ENCODE results near the gene ZBTB43.

Gene ZBTB43

DNA sequence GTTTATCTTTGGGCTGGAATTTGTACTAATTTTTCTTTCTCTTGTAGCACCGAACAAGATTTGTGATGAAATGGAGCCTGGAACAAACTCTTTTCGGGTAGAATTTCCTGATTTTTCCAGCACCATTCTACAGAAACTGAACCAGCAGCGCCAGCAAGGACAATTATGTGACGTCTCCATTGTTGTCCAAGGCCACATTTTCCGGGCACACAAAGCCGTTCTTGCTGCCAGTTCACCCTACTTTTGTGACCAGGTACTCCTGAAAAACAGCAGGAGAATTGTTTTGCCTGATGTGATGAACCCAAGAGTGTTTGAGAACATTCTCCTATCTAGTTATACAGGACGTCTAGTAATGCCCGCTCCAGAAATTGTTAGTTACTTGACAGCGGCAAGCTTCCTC is 27.6 kb downstream of the ZBTB43 start:
- no peak for DNase-seq

DNA sequence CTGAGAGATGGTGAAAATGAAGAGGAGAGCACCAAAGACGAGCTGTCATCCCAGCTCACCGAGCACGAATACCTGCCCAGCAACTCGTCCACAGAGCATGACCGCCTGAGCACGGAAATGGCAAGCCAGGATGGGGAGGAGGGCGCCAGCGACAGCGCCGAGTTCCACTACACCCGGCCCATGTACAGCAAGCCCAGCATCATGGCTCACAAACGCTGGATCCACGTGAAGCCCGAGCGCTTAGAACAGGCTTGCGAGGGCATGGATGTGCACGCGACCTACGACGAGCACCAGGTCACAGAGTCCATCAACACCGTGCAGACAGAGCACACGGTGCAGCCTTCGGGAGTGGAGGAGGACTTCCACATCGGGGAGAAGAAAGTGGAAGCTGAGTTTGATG is 28.2 kb downstream of the ZBTB43 start:
- no peak for DNase-seq

DNA sequence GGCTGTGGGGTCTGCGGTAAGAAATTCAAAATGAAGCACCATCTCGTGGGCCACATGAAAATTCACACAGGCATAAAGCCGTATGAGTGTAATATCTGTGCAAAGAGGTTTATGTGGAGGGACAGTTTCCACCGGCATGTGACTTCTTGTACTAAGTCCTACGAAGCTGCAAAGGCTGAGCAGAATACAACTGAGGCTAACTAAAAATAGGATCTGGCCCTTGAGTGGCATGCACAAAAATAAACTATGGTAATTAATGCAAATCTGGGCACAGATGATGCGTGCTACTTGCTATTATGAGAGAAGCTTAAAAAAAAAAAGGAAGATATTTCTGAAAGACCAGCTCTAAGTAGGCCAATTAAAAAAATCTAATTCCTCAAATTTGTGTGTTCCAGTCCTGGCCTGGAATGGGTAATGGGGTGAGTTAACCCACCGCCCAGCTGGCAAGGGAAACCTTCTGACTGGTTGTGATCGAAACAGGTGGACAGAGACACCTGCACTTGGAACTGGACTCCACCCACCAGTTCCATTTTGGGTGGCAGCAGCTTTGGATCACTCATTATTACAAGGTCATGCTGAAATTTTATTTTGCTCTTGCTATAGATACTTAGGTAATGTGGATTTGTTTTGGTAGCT is 29.0 kb downstream of the ZBTB43 start:
- no peak for DNase-seq

DNA sequence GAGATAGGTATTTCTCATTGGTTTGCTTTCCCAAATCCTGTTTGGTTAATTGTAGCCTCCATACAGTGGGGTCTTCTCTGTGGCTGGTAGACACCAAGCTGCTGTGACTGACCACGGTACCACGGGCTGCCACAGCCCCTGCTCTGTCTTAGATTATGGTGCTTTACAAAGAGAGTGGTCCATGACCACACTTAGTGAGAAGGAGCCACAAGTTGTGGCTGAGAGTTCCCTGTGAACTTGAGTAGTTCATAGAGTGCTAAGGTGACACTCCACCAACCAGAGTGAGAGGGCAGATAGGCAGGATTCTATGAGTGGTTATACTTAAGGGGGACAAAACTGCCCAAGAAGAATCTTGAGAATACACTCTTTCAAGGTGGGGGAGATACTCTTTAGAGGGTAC is 29.8 kb downstream of the ZBTB43 start:
- DNase-seq, result no peak

DNA sequence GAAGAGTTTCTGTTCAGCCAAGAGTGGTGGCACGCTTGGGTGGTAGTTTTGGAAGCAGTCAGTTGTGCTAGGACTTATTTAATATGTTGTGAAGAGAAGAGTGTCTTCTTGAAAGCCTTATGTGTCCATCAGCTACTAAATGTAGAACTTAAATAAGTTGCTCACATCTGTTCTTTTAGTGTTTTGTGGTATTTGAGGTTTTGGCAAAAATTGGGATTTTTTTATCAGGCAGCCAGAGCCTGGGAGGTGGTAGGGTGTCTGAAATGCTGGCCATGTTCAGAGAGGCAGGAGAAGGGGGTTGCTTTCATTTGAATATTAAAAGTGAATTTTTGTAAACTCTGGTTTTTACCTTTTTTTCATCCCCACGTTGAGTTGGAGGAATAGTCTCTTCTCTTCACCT is 31.4 kb downstream of the ZBTB43 start:
- no peak for DNase-seq

DNA sequence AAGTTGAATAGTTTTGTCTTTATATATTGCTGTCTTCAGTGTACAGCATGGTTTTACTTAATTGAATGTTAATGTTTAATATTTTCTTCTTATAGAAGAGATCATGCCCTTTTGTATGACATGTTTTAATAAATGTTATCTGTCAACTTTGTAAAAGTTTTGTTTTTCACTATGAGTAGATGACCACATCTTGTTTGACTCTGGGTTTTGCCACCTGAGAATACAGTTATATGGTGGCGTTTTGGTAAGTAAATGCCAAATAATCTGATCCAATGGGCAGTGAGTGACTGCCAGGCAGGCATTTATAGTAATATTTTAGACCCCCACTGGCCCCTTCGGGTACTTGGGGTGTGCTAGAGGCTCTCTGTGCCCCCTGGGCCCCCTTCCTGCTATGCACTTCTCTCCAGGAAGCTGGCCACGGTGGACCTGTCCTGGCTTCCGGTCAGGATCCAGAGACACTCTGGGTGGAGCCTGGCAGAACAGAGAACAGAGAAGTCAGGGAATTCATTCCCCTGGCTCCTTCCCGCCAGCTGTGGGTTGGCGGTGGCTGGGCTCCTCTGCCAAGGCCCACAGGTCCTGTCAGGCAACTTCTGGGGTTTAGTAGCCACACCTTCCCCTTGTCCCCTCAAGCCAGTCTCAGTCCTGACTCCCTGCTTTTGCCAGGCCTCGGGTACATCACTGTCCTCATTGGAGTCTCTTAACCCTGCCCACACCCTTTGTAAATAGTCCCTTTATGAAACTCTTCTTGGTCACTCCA is 33.4 kb downstream of the ZBTB43 start:
- no peak for DNase-seq

DNA sequence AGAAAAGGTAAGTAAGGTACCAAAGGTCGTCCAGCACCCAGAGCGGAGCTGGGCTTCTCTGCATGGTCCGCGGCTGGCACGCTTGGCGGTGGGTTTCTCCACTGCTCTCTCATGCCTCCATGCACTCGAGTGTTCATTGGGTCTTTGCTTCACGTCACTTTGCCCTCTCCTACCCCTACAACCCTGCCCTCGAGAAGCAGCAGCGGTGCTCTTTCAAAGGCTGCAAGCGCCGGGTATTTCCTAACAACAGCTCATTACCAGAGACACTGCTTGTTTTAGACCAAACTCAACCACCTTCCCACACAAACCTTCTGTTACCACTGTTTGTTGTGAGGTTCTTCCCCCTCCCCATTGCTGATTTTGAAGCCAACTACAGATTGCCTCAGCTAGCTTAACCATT is 34.1 kb downstream of the ZBTB43 start:
- no peak for DNase-seq

DNA sequence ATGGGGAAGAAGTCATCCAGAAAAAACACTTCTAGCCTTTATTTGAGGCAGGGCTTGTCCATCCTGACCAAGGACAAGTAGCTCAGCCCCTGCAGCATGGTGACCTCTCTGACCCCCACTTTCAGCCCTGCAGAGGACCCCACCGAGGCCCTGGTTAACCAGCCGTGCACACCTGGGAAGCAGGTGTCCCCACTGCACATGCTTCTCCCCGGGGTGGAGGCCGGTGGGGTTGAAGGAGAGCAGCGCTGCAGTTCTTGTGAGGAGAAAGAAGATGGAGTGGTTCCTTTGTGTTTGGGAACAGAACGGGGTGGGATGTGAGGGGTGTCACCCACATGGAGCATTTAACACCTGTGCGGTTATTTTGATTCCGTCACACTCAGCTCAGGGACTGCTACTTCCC is 34.5 kb downstream of the ZBTB43 start:
- DNase-seq, result no peak

DNA sequence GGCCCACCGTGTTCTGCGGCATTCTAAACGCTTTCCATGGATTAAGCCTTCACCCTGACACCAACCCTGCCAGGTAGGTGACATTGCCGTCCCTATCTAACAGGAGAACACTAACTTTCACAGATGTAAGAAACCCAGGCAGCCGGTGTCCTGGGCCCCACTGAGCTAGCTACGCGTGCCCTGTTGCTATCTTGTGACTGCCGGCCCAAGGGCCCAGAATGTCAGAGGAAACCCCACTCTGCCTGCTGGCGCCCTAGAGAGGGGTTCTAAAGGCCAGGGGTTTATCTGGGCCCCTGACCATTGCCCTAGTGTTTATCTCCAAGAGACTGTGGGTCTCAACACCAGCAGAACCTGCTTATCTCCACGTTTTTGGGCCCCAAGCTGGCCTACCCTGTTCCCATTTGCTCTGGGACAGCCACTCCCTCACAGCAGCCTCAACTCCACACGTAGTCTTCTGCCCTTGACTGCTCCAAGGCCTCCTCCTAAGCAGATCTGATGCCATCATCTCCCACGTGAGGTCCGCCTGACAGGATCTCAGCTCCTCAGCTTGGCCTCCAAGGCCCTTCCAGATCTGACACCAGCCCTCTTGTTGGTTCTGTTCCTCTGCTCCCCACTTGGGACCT is 37.5 kb downstream of the ZBTB43 start:
- DNase-seq, result no peak

DNA sequence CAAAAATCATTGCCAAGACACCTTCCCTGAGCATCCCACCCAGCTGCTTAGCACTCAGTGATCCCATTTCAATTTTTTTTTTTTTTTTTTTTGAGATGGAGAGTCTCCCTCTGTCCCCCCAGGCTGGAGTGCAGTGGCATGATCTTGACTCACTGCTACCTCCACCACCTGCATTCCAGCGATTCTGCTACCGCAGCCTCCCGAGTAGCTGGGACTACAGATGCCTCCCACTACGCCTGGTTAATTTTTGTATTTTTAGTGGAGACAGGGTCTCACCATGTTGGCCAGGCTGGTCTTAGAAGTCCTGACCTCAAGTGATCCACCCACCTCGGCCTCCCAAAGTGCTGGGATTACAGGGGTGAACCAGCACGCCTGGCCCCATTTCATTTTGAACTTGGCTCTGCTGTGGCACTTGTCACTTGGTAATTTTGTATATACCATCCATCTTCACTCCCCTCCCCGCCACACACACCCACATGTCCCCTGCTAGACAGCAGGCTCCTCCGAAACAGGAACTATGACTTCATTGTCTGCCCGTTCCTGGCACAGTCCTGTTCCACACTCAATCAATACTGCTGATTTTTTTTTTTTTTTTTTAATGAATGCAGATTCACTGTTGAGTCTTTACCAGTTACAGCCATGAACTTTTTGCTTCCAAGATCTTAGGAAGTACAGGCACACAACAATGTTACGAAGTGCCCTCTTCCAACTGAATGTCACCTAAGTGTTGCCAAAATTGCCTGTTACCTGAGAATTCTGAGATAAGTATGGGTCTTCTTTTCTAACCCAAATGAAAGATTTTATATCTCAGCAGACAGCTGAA is 38.3 kb downstream of the ZBTB43 start:
- DNase-seq, result no peak

DNA sequence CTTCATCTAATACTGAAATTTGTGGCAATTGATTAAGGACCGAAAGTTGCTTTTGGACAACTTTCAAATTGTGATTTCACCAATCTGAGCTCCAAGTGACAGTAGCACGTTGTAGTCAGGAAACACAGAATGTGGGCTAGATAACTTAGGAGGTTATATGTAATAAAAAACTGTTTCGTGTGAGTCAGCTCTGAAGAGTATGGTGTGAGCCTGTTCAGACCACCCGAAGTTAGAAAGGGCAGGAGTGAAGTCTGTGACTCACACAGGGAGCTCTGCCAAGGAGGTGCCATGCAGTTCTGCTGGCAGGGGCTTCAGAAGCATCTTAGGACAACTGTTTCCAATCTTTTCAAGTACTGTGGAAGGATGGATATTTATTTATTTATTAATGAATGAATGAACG is 39.2 kb downstream of the ZBTB43 start:
- DNase-seq, result no peak

DNA sequence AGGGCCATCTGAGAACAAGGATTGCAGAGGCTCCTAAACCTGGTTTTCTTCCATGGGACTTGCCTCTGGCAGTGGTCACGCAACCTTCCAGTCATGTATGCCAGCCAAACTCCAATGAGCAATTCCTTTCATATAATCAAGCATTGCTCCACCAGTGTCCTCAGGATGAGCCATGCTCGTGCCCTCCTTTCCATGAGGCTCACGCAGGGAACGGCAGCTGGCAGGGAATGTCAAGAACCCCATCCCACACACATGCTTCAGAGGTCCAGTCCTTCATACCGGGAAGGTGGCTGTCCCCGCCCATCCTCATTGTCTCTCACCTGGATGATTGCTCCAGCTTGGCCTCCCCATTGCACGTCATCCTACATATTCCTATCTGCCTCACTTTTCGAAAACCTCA is 42.2 kb downstream of the ZBTB43 start:
- no peak for DNase-seq

DNA sequence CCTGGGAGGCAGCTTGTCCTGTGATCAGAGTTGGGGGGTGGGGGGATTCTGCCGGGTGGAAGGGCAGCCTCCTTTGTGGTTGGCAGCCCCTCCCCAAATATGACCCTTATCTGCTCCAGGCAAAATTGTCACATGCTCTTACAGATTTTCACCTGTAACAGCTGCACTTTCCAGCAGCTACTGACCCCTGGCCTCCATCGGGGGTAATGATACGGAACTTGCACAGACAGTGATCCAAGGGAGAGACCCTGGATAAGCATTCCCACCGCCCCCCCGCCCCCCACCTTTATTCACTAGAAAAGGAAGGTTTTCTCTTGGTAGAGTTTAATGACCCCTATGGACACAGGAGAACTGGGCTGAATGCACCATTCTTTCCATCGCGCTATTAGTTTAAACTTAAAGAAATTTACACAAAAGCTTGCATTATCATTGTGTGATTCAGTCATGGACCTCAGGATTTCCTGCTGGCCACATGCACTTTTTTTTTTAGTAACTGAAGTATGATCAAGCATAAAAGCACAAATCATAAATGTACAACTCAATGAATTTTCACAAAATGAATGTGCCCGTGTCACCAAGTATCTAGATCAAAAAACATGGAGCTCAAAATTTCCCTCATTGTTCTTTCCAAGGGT is 44.9 kb downstream of the ZBTB43 start:
- DNase-seq, result no peak

DNA sequence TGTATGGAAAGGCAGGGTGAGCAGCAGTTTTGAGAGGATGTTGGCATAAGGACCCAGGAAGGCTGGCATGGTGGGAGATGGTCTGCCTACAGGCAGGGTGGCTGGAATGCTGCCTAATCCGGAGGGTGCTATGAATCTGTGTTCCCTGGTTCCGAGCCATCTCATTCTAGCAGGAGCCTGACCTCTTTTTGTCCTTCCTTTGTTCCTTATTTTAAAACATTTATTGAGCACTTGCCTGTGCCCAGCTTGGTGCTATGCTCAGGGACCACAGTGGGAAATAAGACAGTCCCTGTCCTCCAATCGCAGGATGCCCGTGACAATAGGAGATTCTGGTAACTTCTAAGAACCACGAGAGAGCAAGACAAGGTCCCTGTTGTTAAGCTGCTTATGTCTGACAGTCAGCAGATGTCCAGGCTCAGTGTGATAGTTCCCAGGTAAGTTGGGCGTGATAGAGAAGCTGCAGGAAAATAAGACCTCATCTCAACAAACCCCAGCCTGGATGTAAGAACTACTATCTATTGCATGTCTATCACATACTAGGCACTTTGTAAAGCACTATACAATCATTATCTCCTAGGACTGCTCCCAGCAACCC is 46.5 kb downstream of the ZBTB43 start:
- DNase-seq, result no peak

DNA sequence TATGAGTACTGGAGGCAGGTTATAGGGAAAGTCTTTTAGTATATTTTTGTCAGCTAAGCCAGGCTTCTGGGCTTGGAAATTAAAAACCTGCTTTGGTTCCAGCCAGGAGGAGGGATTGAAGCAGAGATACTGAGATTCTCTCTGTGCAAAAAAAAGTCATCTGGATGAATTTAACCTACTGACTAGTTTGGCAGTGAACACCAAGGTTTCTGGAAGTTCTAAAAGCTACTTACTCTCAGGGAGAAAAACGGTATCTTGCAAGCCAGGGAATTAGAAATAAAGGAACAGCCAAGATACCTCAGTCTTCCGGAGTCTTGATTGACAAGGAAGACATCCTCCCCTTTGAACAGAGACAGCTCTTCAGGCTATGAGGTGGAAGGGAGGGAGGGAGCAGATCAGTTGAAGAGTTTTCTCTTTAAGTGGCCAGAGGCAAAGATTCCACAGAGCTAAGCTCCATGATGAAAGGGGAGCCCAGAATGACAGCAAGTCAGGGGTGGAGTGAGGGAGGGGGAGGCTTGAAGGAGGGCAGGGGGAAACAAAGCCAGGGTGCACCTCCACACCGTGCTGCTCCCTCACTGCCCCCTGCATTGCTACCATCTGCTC is 47.3 kb downstream of the ZBTB43 start:
- no peak for DNase-seq

DNA sequence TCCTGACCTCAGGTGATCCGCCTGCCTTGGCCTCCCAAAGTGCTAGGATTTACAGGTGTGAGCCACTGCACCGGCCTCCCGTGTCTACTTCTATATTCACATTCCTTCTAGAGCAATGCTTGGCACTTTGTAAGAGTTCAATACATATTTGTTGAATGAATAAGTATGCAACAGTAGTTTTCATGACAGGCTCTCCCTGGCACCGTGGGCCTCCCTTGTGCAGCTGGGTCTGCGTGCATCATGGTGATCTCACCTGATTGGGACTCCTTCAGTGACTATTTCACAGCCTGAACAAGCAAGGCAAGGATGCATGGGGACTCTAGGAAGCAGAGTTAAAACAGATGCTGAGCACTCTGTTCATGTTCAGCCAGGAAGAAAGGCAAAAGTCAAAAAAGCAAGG is 48.8 kb downstream of the ZBTB43 start:
- no peak for DNase-seq

DNA sequence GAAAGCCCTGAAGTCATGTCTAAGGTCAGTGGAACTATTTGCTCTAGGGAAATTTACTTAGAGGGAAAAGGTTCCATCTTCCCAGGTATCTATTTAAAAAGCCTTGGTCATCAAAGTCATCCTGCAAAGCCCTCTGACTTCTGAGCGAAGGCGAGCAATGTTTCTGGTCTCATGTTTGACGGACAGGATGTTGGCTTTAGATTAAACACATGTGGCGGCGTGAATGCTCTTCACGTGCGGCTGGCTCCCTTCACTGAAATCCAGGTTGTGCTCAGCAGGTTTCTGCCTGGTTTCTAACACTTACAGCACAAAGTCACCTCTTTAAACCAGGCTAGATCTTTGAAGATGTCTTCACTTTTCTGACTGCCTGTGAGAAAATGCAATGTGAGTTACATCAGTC is 49.9 kb downstream of the ZBTB43 start:
- no peak for DNase-seq

DNA sequence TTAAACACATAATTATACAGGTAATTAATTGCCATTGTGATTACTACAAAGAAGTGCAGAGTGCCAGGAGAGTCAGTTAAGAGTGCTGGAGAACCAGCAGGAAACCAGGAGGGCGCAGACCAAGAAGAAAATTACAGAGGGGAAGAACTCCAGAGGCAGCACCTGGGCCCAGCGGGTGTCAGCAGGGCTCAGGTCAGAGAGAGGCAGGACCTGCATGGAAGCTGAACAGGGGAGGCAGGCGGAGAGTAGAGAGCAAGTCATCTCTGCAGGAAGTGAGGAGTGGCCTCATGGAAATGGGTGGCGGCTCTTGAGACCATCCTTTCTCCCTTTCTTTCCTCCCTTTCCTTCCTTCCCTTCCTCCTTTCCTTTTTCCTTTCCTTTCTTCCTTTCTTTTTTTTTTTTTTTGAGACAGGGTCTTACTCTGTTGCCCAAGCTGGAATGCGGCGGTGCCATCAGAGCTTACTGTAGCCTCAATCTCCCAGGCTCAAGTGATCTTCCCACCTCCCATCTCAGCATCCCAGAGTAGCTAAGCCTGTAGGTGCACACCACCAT is 51.6 kb downstream of the ZBTB43 start:
- no peak for DNase-seq

DNA sequence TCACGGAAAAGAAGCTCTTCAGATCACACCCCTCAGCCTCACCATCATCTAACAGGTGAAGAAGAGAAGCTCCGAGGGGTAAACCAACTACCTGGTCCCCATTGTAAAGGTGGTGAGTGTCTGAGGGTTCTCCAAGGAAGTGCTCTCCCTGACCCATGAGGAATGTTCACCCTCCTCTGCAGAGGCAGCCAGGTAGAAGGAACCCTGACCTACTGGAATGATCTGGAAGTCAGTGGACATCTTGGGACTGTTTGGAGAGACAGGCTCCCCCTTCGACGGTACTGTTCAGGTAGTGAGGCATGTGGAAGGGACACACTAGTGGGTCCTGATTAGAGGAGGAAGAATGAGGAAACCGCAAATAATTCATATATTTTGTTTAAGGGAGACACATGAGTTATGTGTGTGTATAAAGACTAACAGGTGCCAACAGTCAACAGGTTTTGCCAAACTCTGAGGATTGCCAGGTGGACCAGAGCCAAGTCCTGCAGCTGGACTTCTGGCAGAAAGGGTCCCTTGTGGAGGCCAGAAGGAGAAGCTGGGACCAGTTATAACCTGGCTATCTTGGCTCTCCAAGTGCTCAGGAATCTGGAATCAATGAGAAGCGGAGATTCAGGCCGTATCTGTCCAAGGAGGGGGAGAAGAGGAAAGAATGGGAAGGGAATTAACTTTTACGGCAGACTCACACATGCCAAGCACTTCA is 52.6 kb downstream of the ZBTB43 start:
- DNase-seq, result peak; percentile 45

DNA sequence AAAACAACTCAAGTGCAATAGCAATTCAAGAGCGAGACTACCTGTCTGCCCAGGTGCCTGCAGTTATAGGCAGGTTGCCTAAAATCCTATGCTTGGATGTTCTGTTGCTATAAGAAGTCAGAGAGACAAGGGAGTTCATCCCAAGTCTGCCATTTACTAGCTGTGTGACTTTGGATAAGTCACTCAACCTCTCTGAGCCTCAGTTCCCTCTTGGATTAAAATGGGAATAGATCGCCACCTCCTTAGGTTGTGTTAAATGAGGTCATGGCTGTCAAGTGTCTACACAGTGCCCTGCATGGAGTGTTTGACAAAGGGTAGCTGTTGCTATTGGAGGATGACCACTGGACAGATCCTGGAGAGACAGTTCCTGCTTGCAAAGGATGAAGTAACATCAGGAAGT is 54.3 kb downstream of the ZBTB43 start:
- no peak for DNase-seq

DNA sequence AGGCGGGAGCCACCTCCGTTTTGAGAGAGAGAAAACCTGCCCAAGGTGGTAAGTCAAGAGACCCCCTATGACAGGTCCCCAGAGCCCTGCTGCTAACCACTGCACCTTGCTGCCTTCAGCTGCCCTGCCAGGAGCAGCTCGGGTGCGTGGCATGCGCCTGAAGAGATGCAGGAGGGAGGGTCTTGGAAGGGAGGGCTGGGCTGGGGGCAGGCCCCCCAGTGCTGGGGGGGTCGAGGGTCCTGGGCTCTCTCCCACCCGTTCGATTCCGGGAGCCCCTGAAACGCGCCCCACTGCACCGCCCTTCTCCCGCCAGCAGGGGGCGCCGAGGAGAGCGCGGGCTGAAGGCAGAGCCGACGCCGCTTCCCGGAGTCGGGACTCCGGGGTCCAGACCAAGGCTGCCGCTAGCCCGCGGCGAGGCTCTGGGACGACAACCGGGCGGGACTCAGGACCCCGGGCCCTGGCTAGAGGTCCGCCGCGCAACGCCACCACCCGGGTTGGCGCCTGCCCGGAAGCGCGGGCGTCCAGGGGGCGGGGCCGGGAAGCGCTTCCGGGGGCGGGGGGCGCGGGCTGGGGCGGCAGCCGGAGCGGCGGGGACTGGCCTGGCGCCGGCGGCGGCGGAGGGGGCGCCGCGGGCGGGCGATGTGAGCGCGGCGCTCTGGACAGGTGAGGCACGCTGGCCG is 55.4 kb downstream of the ZBTB43 start, which contains the start of gene ZBTB34:
Gene ZBTB34 (plus strand): TSS at position 563 of the 680 bp plus-strand sequence. CDS start 18,761 bp downstream, outside the sequence.
- DNase-seq, result peak; percentile 72

Measured in NCI-H774 (cell line).